ENCODE measurements around the gene SGMS2.
A peak's percentile ranks its signal among the peaks of the same experiment; 100 is the strongest.

SGMS2 gene

DNA sequence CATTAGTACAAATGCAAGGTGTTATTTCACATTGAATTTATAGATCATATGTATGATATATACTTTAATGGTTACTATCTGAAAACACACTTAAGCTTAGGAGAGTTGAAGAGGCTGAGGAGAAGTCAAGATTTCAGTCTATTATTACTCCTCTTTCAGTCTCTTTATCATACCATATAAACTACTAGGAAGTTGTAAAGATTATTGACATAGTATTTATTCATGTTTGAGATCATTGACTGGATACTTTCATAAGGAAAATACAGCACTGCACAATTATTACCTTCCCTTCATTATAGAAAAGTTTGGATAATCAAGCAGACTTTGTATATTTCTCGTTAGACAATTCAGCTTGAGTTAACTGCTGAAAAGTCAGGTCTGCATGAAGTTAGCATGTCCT lies 10.0 kb upstream of the SGMS2 start:
- Mint-ChIP-seq H3K9me3 (no peaks in the 10 kb centered on the region), H3K27ac (no peak overlapping the region), H3K4me3 (no peak overlapping the region), H3K27me3 (peaks cover 6% of the 10 kb centered on the region), H3K4me1 (no peaks in the 10 kb centered on the region), H3K36me3 (no peaks in the 10 kb centered on the region)
- ATAC-seq (ENCODE audit: low read depth) = no peak
- no peak for DNase-seq (ENCODE audit: low spot score in 2 of 2)

- H3K36me3 Mint-ChIP-seq = no peaks in the 10 kb centered on the region
- no peaks in the 10 kb centered on the region for H3K4me1 Mint-ChIP-seq
- no peaks in the 10 kb centered on the region for H3K9me3 Mint-ChIP-seq
- no peak overlapping the region for H3K27ac Mint-ChIP-seq
- DNase-seq (ENCODE audit: low spot score in 2 of 2) = no peak
- H3K27me3 Mint-ChIP-seq = peaks cover 6% of the 10 kb centered on the region
- ATAC-seq (ENCODE audit: low read depth) = no peak
- H3K4me3 Mint-ChIP-seq = no peak overlapping the region
These were observed 9.6 kb upstream of the SGMS2 start for GRCh38 chr4:107815158-107815557.

GRCh38 chr4:107818301-107818910 lies 6.3 kb upstream of the SGMS2 start:
- H3K27ac Mint-ChIP-seq = no peak overlapping the region
- ATAC-seq (ENCODE audit: low read depth) = no peak
- H3K36me3 Mint-ChIP-seq = no peaks in the 10 kb centered on the region
- H3K27me3 Mint-ChIP-seq = peaks cover 1% of the 10 kb centered on the region
- no peaks in the 10 kb centered on the region for H3K4me1 Mint-ChIP-seq
- DNase-seq (ENCODE audit: low spot score in 2 of 2) = no peak
- no peak overlapping the region for H3K4me3 Mint-ChIP-seq
- no peaks in the 10 kb centered on the region for H3K9me3 Mint-ChIP-seq

- Mint-ChIP-seq H3K4me1 (peaks cover 7% of the 10 kb centered on the region), H3K36me3 (no peaks in the 10 kb centered on the region), H3K9me3 (no peaks in the 10 kb centered on the region), H3K27me3 (peaks cover 16% of the 10 kb centered on the region), H3K4me3 (no peak overlapping the region), H3K27ac (no peak overlapping the region)
- ATAC-seq (ENCODE audit: low read depth) = no peak
- no peak for DNase-seq (ENCODE audit: low spot score in 2 of 2)
These were observed 822 bp upstream of the SGMS2 start for GRCh38 chr4:107823870-107824349.

DNA sequence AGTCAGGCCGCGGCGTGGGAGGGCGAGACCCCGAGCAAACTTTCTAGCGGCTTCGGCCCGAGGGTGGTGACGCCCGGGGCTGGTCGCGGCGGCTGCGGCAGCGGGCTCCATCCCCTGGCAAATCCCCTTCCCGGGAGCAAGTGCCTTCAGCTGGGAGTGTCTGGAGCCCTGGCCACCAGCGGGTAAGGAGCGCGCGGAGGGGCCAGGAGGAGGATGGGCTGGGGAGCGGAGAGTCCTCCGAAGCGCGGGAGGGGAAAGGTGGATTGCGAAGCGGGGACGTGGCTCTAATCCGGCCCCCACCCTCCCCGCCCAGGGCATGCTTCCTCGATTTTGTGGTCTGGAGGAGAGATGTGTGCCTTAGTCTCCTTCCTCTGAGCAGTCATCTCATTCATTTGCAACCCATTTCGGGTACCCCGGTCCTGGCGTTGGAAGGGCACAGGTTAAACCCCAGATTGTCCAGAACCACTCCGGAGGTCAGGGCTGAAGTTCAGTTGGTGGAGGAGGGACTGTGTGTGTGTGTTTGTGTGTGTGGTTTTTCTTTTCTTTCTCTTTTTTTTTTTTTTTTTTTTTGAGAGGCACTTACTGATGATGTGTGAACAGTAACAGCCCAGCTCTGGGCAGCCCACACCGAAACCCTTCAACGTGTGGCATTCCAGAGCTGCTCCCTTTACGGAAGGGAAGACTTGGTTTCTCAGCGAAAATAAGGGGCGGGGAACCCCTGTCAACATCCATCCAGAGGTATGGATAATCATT lies 516 bp downstream of the SGMS2 start:
- Mint-ChIP-seq H3K27me3 (peaks cover 16% of the 10 kb centered on the region), H3K4me3 (peak overlapping the region; percentile 50), H3K27ac (no peak overlapping the region), H3K9me3 (no peaks in the 10 kb centered on the region), H3K4me1 (peaks cover 7% of the 10 kb centered on the region), H3K36me3 (no peaks in the 10 kb centered on the region)
- peak; percentile 12 for ATAC-seq (ENCODE audit: low read depth)
- no peak for DNase-seq (ENCODE audit: low spot score in 2 of 2)

DNA sequence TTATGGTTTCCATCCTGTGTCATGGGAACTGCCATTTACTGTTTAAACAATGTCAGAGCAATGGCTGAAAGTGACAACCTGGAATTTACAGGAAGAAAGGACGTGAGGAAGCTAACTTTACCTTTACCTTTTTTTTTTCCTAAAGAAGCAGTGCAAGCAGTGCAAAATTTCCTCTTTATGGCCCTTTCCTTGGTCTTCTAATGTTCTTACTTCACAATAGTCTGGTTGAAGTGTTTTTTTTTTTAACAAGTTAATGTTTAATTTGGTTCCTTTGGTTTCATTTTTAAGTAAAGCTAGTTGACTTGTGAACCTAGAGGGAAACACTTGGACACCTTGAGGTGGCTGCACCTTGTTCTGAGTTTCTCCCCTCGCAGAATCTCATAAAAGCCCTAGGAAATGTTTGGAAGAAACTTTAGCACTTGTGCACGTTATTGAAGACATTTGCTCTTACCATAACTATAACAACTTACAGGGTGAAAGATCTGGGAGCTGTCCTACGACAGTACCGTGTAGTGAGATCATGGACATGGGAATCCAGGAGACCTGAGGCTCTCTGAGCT lies 1.8 kb downstream of the SGMS2 start:
- H3K36me3 Mint-ChIP-seq = no peaks in the 10 kb centered on the region
- no peak overlapping the region for H3K4me3 Mint-ChIP-seq
- no peak for DNase-seq (ENCODE audit: low spot score in 2 of 2)
- no peak for ATAC-seq (ENCODE audit: low read depth)
- H3K27ac Mint-ChIP-seq = no peak overlapping the region
- peaks cover 16% of the 10 kb centered on the region for H3K27me3 Mint-ChIP-seq
- peaks cover 7% of the 10 kb centered on the region for H3K4me1 Mint-ChIP-seq
- no peaks in the 10 kb centered on the region for H3K9me3 Mint-ChIP-seq

- Mint-ChIP-seq H3K4me3 (no peak overlapping the region), H3K4me1 (peaks cover 7% of the 10 kb centered on the region), H3K27me3 (peaks cover 15% of the 10 kb centered on the region), H3K27ac (no peak overlapping the region), H3K36me3 (no peaks in the 10 kb centered on the region), H3K9me3 (no peaks in the 10 kb centered on the region)
- no peak for ATAC-seq (ENCODE audit: low read depth)
- DNase-seq (ENCODE audit: low spot score in 2 of 2) = no peak
These were observed 3.8 kb downstream of the SGMS2 start for GRCh38 chr4:107828315-107829090.

GRCh38 chr4:107831140-107831539 lies 6.4 kb downstream of the SGMS2 start:
- Mint-ChIP-seq H3K4me1 (no peaks in the 10 kb centered on the region), H3K4me3 (no peak overlapping the region), H3K9me3 (no peaks in the 10 kb centered on the region), H3K27me3 (peaks cover 6% of the 10 kb centered on the region), H3K27ac (no peak overlapping the region), H3K36me3 (no peaks in the 10 kb centered on the region)
- DNase-seq (ENCODE audit: low spot score in 2 of 2) (no peak), ATAC-seq (ENCODE audit: low read depth) (no peak)

GRCh38 chr4:107832275-107832807 lies 7.6 kb downstream of the SGMS2 start:
- no peaks in the 10 kb centered on the region for H3K4me1 Mint-ChIP-seq
- ATAC-seq (ENCODE audit: low read depth) = no peak
- no peak overlapping the region for H3K27ac Mint-ChIP-seq

GRCh38 chr4:107834241-107834794 lies 9.6 kb downstream of the SGMS2 start:
- Mint-ChIP-seq H3K27me3 (peaks cover 1% of the 10 kb centered on the region), H3K4me1 (no peaks in the 10 kb centered on the region), H3K4me3 (no peak overlapping the region), H3K27ac (no peak overlapping the region), H3K9me3 (no peaks in the 10 kb centered on the region), H3K36me3 (no peaks in the 10 kb centered on the region)
- no peak for ATAC-seq (ENCODE audit: low read depth)
- no peak for DNase-seq (ENCODE audit: low spot score in 2 of 2)

More at GRCh38 chr4:107832275-107832807, 7.6 kb downstream of the SGMS2 start:
- no peak for DNase-seq (ENCODE audit: low spot score in 2 of 2)
- H3K9me3 Mint-ChIP-seq = no peaks in the 10 kb centered on the region
- peaks cover 3% of the 10 kb centered on the region for H3K27me3 Mint-ChIP-seq
- H3K36me3 Mint-ChIP-seq = no peaks in the 10 kb centered on the region
- H3K4me3 Mint-ChIP-seq = no peak overlapping the region

- Mint-ChIP-seq H3K9me3 (no peaks in the 10 kb centered on the region), H3K27me3 (peaks cover 1% of the 10 kb centered on the region), H3K4me3 (no peak overlapping the region), H3K27ac (no peak overlapping the region), H3K4me1 (no peaks in the 10 kb centered on the region), H3K36me3 (no peaks in the 10 kb centered on the region)
- no peak for DNase-seq (ENCODE audit: low spot score in 2 of 2)
- no peak for ATAC-seq (ENCODE audit: low read depth)
These were observed 10.7 kb downstream of the SGMS2 start for GRCh38 chr4:107835406-107835805.

GRCh38 chr4:107837317-107837716 lies 12.6 kb downstream of the SGMS2 start:
- no peak overlapping the region for H3K27ac Mint-ChIP-seq
- H3K4me1 Mint-ChIP-seq = no peaks in the 10 kb centered on the region
- DNase-seq (ENCODE audit: low spot score in 2 of 2) (no peak), ATAC-seq (ENCODE audit: low read depth) (no peak)
- no peaks in the 10 kb centered on the region for H3K36me3 Mint-ChIP-seq
- H3K4me3 Mint-ChIP-seq = no peak overlapping the region
- peaks cover 8% of the 10 kb centered on the region for H3K27me3 Mint-ChIP-seq
- H3K9me3 Mint-ChIP-seq = peaks cover 3% of the 10 kb centered on the region

- H3K9me3 Mint-ChIP-seq = peaks cover 3% of the 10 kb centered on the region
- no peak overlapping the region for H3K27ac Mint-ChIP-seq
- no peaks in the 10 kb centered on the region for H3K4me1 Mint-ChIP-seq
- DNase-seq (ENCODE audit: low spot score in 2 of 2) (no peak), ATAC-seq (ENCODE audit: low read depth) (no peak)
- H3K36me3 Mint-ChIP-seq = no peaks in the 10 kb centered on the region
- H3K4me3 Mint-ChIP-seq = no peak overlapping the region
- peaks cover 8% of the 10 kb centered on the region for H3K27me3 Mint-ChIP-seq
These were observed 13.3 kb downstream of the SGMS2 start for GRCh38 chr4:107837776-107838618.

Data from memory B cell (primary cell).